ENCODE measurements around the gene SSR1.
"Not testable (repeated sequence)": the region's sequence is repeated elsewhere in the genome, so short reads cannot be mapped to it uniquely, and the experiment has no call there.

GRCh38 chr6:7274525-7274924, 38.5 kb downstream of the SSR1 start:
- TF ChIP-seq CTCF (IDR thresholded peaks at IDR 0.05; ENCODE audit: low read depth, low read length, poor library complexity, severe bottlenecking); EZH2phosphoT487 (IDR thresholded peaks at IDR 0.05; ENCODE audit: borderline replicate concordance, low read length): not testable (repeated sequence)

Measured in DOHH2 (cell line).